WTC11 (cell line): ENCODE data around the gene FAM217B. TPM values are rescaled to one million over a fixed set of nuclear protein-coding genes. Genes with fewer than 3 reads are reported as not detected.

Source experiments
- ATAC-seq: fragments of 200-7000 bp; cut with Tn5 transposase; 2 replicates; pipeline ENCODE4 v1.10.0; 2021; ENCODE audit warnings: mild to moderate bottlenecking, moderate library complexity
- CTCF ChIA-PET: fragments of 300-600 bp; sonication (Branson Sonifier 250); formaldehyde crosslinking; loops from one replicate; lab custom pipeline; 2021; ENCODE audit warnings: antibody characterized with exemption; lab: Charles Lee
- POLR2A ChIA-PET: fragments of 350-600 bp; sonication (Branson Sonifier 250); formaldehyde crosslinking; loops from one replicate; lab custom pipeline; 2021; ENCODE audit warnings: antibody characterized with exemption; lab: Charles Lee
- DNase-seq: peaks from one replicate; pipeline ENCODE4 v3.0.0; 2021; ENCODE audit warnings: low spot score
- H3K27ac Mint-ChIP-seq: 2 replicates; pipeline ENCODE4 v1.8.0; 2021; ENCODE audit warnings: mixed read lengths
- H3K27me3 Mint-ChIP-seq: 2 replicates; pipeline ENCODE4 v1.8.0; 2021; ENCODE audit warnings: low read depth, mild to moderate bottlenecking, moderate library complexity, mixed read lengths
- H3K36me3 Mint-ChIP-seq: 2 replicates; pipeline ENCODE4 v1.8.0; 2021; ENCODE audit warnings: mixed read lengths
- H3K4me1 Mint-ChIP-seq: 2 replicates; pipeline ENCODE4 v1.8.0; 2022; ENCODE audit warnings: mixed read lengths
- H3K4me3 Mint-ChIP-seq: 2 replicates; pipeline ENCODE4 v1.8.0; 2021; ENCODE audit warnings: mild to moderate bottlenecking, moderate library complexity, mixed read lengths
- H3K9me3 Mint-ChIP-seq: 2 replicates; pipeline ENCODE4 v1.8.0; 2021; ENCODE audit warnings: mixed read lengths
- CREM ChIP-seq: sonication (generic); formaldehyde crosslinking; IDR thresholded peaks from 2 replicates; pipeline ENCODE4 v1.8.1; 2022; ENCODE audit warnings: mild to moderate bottlenecking, missing genetic modification reagents, moderate library complexity
- FOXJ3 ChIP-seq: sonication (generic); formaldehyde crosslinking; IDR thresholded peaks from 2 replicates; pipeline ENCODE4 v1.9.0; 2021; ENCODE audit warnings: missing genetic modification reagents, mild to moderate bottlenecking, borderline replicate concordance
- FOXK1 ChIP-seq: sonication (generic); formaldehyde crosslinking; IDR thresholded peaks from 2 replicates; pipeline ENCODE4 v1.8.0; 2022; ENCODE audit warnings: mild to moderate bottlenecking, moderate library complexity, missing genetic modification reagents
- HMGA2 ChIP-seq: fragments of 250-450 bp; sonication (Bioruptor Pico); IDR thresholded peaks from 2 replicates; pipeline ENCODE4 v1.4.0; 2021; ENCODE audit warnings: mild to moderate bottlenecking, moderate library complexity
- MYBL2 ChIP-seq: sonication (generic); formaldehyde crosslinking; IDR thresholded peaks from 2 replicates; pipeline ENCODE4 v1.8.1; 2023; ENCODE audit warnings: mild to moderate bottlenecking, moderate library complexity, missing genetic modification reagents
- OVOL2 ChIP-seq: fragments of 250-450 bp; sonication (Bioruptor Pico); IDR thresholded peaks from 2 replicates; pipeline ENCODE4 v1.9.0; 2021; ENCODE audit warnings: mild to moderate bottlenecking, borderline replicate concordance
- SOX15 ChIP-seq: fragments of 250-450 bp; sonication (Bioruptor Pico); IDR thresholded peaks from 2 replicates; pipeline ENCODE4 v1.9.0; 2021; ENCODE audit warnings: mild to moderate bottlenecking
- TCF7 ChIP-seq: sonication (generic); formaldehyde crosslinking; IDR thresholded peaks from 2 replicates; pipeline ENCODE4 v1.8.0; 2022; ENCODE audit warnings: mild to moderate bottlenecking, low read depth, missing genetic modification reagents, moderate library complexity
- TP53 ChIP-seq: sonication (generic); formaldehyde crosslinking; IDR thresholded peaks from 2 replicates; pipeline ENCODE4 v1.8.1; 2023; ENCODE audit warnings: mild to moderate bottlenecking, missing genetic modification reagents
- ZNF396 ChIP-seq: fragments of 250-450 bp; sonication (Bioruptor Pico); IDR thresholded peaks from 2 replicates; pipeline ENCODE4 v1.8.0; 2021; ENCODE audit warnings: mild to moderate bottlenecking, moderate library complexity, borderline replicate concordance
- total RNA-seq: library from RNA; stranded (reverse); gene quantifications from 3 replicates; pipeline ENCODE4 v1.2.3, GENCODE V29; 2021
- TF ChIP-seq, protein P1 (sequence below): sonication (generic); formaldehyde crosslinking; IDR thresholded peaks from 2 replicates; pipeline ENCODE4 v1.8.1; 2022; ENCODE audit warnings: mild to moderate bottlenecking, missing genetic modification reagents, moderate library complexity, borderline replicate concordance
- TF ChIP-seq, protein P2 (sequence below): fragments of 250-450 bp; sonication (Bioruptor Pico); conservative IDR thresholded peaks from 2 replicates; pipeline ENCODE4 v1.9.0; 2021; ENCODE audit warnings: mild to moderate bottlenecking
- TF ChIP-seq, protein P3 (sequence below): sonication (generic); formaldehyde crosslinking; IDR thresholded peaks from 2 replicates; pipeline ENCODE4 v1.8.0; 2022; ENCODE audit warnings: mild to moderate bottlenecking, missing genetic modification reagents
- TF ChIP-seq, protein P4 (sequence below): sonication (generic); formaldehyde crosslinking; IDR thresholded peaks from 2 replicates; pipeline ENCODE4 v1.8.0; 2022; ENCODE audit warnings: mild to moderate bottlenecking, missing genetic modification reagents
- TF ChIP-seq, protein P5 (sequence below): sonication (generic); formaldehyde crosslinking; IDR thresholded peaks from 2 replicates; pipeline ENCODE4 v1.8.1; 2023; ENCODE audit warnings: mild to moderate bottlenecking, moderate library complexity, missing genetic modification reagents
- TF ChIP-seq, protein P6 (sequence below): sonication (generic); formaldehyde crosslinking; IDR thresholded peaks from 2 replicates; pipeline ENCODE4 v1.8.1; 2022; ENCODE audit warnings: missing genetic modification reagents, borderline replicate concordance
- TF ChIP-seq, protein P7 (sequence below): sonication (generic); formaldehyde crosslinking; IDR thresholded peaks from 2 replicates; pipeline ENCODE4 v1.8.0; 2022; ENCODE audit warnings: mild to moderate bottlenecking, missing genetic modification reagents

FAM217B gene
- total RNA-seq, 1 experiment from 2014 or later, result 14.8 TPM

DNA sequence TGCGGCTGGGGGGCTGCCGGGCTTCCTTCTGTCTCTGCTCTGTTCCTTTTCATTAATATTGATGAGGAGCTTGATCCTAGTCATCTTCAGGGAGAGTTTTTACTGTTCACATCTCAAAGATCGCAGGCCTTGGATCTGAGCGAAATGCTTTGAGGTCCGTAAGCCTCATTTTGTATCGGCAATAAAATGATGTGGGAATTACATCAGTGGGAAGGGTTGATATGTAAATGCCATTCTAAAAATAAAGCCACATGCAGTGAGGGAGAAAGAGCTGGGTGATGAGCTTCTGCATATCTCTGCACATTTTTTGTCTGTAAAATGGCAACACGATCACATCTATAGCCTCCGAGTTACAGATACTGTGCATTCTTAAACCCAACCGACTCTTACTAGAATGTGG, 42.9 kb downstream of the FAM217B start:
- Mint-ChIP-seq H3K36me3 (no peaks in the 10 kb centered on the region), H3K27ac (no peak overlapping the region), H3K9me3 (peaks cover 3% of the 10 kb centered on the region; the same call in 1 of the 2 replicates)
- CTCF ChIA-PET, result no interaction called here
- POLR2A ChIA-PET, result no interaction called here
- no peak for TF ChIP-seq HMGA2
- TF ChIP-seq, all 79 proteins: peak for 0
- no peak for ATAC-seq
- no peak overlapping the region for H3K4me3 Mint-ChIP-seq
- peaks cover 2% of the 10 kb centered on the region; the same call in 1 of the 2 replicates for H3K4me1 Mint-ChIP-seq
- no peak for DNase-seq
- H3K27me3 Mint-ChIP-seq, result peaks cover 5% of the 10 kb centered on the region; the same call in 1 of the 2 replicates

DNA sequence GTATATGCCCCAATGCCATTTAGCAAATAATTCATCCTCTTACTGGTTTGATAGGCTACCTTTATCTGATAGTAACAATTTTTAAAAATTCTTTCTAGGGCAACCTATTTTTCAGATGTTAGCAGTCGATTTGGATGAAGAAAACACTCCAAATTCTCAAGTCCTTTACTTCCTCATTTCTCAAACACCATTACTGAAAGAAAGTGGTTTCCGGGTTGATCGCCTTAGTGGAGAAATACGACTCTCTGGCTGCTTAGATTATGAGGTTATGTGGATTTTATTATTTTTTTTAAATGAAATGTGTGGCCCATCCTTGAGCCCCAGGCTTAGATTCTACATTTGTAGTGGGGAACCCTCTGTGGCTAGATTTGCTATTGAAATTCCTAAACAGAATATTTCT, 44.4 kb downstream of the FAM217B start:
- TF ChIP-seq, protein P1, sequence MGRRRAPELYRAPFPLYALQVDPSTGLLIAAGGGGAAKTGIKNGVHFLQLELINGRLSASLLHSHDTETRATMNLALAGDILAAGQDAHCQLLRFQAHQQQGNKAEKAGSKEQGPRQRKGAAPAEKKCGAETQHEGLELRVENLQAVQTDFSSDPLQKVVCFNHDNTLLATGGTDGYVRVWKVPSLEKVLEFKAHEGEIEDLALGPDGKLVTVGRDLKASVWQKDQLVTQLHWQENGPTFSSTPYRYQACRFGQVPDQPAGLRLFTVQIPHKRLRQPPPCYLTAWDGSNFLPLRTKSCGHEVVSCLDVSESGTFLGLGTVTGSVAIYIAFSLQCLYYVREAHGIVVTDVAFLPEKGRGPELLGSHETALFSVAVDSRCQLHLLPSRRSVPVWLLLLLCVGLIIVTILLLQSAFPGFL (CRISPR knock-in tag), result no peak
- TF ChIP-seq ZNF396, result no peak
- TF ChIP-seq, protein P2, sequence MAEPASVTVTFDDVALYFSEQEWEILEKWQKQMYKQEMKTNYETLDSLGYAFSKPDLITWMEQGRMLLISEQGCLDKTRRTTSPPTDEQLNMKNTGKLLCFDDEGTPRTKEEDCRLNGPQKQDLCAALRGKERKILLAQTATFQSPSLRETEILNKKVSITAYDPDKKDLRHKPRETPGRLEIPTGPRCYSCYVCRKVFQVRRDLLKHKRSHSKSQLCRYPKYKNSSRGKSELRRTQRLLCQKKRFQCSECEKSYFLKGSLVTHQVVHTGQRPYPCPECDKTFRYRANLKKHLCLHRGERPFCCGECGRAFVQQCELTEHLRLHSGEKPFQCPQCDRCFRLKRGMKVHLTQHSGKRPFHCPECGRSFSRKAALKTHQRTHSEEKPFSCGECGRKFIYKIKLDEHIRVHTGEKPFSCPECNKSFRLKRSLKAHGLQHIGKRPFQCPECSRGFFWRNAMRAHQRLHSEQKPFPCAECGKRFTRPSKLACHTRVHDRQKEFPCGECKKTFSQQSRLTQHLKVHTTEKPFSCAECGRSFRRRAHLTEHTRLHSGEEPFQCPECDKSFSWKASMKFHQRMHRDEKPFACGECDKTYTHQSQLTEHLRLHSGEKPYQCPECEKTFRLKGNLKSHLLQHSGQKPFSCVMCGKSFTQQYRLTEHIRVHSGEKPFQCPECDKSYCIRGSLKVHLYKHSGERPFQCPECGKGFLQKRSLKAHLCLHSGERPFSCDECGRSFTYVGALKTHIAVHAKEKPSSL, result no peak
- TF ChIP-seq OVOL2, result no peak
- TF ChIP-seq, protein P3, sequence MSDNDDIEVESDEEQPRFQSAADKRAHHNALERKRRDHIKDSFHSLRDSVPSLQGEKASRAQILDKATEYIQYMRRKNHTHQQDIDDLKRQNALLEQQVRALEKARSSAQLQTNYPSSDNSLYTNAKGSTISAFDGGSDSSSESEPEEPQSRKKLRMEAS (CRISPR knock-in tag), result no peak
- TF ChIP-seq, protein P4, sequence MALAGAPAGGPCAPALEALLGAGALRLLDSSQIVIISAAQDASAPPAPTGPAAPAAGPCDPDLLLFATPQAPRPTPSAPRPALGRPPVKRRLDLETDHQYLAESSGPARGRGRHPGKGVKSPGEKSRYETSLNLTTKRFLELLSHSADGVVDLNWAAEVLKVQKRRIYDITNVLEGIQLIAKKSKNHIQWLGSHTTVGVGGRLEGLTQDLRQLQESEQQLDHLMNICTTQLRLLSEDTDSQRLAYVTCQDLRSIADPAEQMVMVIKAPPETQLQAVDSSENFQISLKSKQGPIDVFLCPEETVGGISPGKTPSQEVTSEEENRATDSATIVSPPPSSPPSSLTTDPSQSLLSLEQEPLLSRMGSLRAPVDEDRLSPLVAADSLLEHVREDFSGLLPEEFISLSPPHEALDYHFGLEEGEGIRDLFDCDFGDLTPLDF (CRISPR knock-in tag), result no peak
- TF ChIP-seq, protein P5, sequence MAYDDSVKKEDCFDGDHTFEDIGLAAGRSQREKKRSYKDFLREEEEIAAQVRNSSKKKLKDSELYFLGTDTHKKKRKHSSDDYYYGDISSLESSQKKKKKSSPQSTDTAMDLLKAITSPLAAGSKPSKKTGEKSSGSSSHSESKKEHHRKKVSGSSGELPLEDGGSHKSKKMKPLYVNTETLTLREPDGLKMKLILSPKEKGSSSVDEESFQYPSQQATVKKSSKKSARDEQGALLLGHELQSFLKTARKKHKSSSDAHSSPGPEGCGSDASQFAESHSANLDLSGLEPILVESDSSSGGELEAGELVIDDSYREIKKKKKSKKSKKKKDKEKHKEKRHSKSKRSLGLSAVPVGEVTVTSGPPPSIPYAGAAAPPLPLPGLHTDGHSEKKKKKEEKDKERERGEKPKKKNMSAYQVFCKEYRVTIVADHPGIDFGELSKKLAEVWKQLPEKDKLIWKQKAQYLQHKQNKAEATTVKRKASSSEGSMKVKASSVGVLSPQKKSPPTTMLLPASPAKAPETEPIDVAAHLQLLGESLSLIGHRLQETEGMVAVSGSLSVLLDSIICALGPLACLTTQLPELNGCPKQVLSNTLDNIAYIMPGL (CRISPR knock-in tag), result no peak
- TF ChIP-seq SOX15 (CRISPR knock-in tag), result no peak
- TF ChIP-seq TCF7 (CRISPR knock-in tag), result no peak
- no peak for TF ChIP-seq FOXK1 (CRISPR knock-in tag)
- TF ChIP-seq TP53 (CRISPR knock-in tag), result no peak
- no peak for TF ChIP-seq MYBL2 (CRISPR knock-in tag)
- H3K36me3 Mint-ChIP-seq, result no peaks in the 10 kb centered on the region
- peaks cover 3% of the 10 kb centered on the region; the same call in 1 of the 2 replicates for H3K9me3 Mint-ChIP-seq
- H3K4me1 Mint-ChIP-seq, result peaks cover 8% of the 10 kb centered on the region
- H3K27ac Mint-ChIP-seq, result no peak overlapping the region
- no peak for DNase-seq
- no peak for ATAC-seq
- ChIA-PET POLR2A (no interaction called here), CTCF (no interaction called here)
- H3K4me3 Mint-ChIP-seq, result no peak overlapping the region
- H3K27me3 Mint-ChIP-seq, result peaks cover 5% of the 10 kb centered on the region; the same call in 1 of the 2 replicates

DNA sequence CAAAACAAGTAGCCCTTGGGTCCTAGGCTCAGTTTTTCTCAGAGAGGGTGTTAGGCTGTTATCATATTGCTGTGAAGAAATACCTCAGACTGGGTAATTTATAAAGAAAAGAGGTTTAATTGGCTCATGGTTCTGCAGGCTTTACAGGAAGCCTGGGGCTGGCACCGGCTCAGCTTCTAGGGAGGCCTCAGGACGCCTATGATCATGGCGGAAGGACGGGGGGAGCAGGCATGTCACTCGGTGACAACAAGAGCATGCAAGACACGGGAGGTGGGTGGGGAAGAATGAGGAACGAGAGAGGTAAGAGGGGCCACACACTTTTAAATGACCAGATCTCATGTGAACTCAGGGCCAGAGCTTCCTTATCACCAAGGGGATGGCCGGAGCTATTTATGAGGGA, 45.0 kb downstream of the FAM217B start:
- POLR2A ChIA-PET, result no interaction called here
- H3K36me3 Mint-ChIP-seq, result no peaks in the 10 kb centered on the region
- H3K9me3 Mint-ChIP-seq, result peaks cover 7% of the 10 kb centered on the region
- peaks cover 8% of the 10 kb centered on the region for H3K4me1 Mint-ChIP-seq
- no peak for TF ChIP-seq CREM (CRISPR knock-in tag)
- TF ChIP-seq FOXJ3 (CRISPR knock-in tag), result no peak
- TF ChIP-seq, protein P6, sequence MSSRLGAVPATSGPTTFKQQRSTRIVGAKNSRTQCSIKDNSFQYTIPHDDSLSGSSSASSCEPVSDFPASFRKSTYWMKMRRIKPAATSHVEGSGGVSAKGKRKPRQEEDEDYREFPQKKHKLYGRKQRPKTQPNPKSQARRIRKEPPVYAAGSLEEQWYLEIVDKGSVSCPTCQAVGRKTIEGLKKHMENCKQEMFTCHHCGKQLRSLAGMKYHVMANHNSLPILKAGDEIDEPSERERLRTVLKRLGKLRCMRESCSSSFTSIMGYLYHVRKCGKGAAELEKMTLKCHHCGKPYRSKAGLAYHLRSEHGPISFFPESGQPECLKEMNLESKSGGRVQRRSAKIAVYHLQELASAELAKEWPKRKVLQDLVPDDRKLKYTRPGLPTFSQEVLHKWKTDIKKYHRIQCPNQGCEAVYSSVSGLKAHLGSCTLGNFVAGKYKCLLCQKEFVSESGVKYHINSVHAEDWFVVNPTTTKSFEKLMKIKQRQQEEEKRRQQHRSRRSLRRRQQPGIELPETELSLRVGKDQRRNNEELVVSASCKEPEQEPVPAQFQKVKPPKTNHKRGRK (CRISPR knock-in tag), result no peak
- TF ChIP-seq, protein P7, sequence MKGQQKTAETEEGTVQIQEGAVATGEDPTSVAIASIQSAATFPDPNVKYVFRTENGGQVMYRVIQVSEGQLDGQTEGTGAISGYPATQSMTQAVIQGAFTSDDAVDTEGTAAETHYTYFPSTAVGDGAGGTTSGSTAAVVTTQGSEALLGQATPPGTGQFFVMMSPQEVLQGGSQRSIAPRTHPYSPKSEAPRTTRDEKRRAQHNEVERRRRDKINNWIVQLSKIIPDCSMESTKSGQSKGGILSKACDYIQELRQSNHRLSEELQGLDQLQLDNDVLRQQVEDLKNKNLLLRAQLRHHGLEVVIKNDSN (CRISPR knock-in tag), result no peak
- TF ChIP-seq ZNF396, result no peak
- H3K4me3 Mint-ChIP-seq, result no peak overlapping the region
- H3K27me3 Mint-ChIP-seq, result peaks cover 9% of the 10 kb centered on the region
- ATAC-seq, result no peak
- CTCF ChIA-PET, result interaction anchor here (0.8 to 1.3 kb wide), 4 partner anchors 25 to 65 kb away, joined by 3 to 5 read pairs (median 4); partner anchors contain the start of gene SYCP2
- H3K27ac Mint-ChIP-seq, result no peak overlapping the region
- DNase-seq, result no peak
